ENCODE data around the gene APOF. TPM values are rescaled to one million over a fixed set of nuclear protein-coding genes. Genes with fewer than 3 reads are reported as not detected.

APOF gene
- total and polyA plus RNA-seq, 2 of the 13 experiments (the other 11 are each of a cell fraction or from before 2014, with no cell fraction given) = 3.3 to 23.9 TPM

GRCh38 chr12:56333679-56334489 lies 28.8 kb downstream of the APOF start, which contains the start of gene PAN2 (continued):
- TF ChIP-seq ZNF687 (CRISPR knock-in tag; IDR thresholded peaks at IDR 0.05) = peak; percentile 89
- TF ChIP-seq CREB1 (IDR thresholded peaks at IDR 0.05) = peak; percentile 81
- peak; percentile 96 for TF ChIP-seq CREB1 (CRISPR knock-in tag; IDR thresholded peaks at IDR 0.05)
- TF ChIP-seq, protein P1, sequence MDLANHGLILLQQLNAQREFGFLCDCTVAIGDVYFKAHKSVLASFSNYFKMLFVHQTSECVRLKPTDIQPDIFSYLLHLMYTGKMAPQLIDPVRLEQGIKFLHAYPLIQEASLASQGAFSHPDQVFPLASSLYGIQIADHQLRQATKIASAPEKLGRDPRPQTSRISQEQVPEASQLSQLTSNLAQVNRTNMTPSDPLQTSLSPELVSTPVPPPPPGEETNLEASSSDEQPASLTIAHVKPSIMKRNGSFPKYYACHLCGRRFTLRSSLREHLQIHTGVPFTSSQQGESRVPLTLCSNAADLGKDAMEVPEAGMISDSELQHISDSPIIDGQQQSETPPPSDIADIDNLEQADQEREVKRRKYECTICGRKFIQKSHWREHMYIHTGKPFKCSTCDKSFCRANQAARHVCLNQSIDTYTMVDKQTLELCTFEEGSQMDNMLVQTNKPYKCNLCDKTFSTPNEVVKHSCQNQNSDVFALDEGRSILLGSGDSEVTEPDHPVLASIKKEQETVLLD (CRISPR knock-in tag; IDR thresholded peaks at IDR 0.05; ENCODE audit: low read depth) = no peak
- peak; percentile 33; the same call in 1 of the 2 replicates for TF ChIP-seq CBFB (CRISPR knock-in tag; IDR thresholded peaks at IDR 0.05)
- peak; percentile 85 for TF ChIP-seq GMEB2 (CRISPR knock-in tag; IDR thresholded peaks at IDR 0.05; ENCODE audit: low read depth)
- no peak for TF ChIP-seq ZNF20 (CRISPR knock-in tag; IDR thresholded peaks at IDR 0.05)
- TF ChIP-seq, protein P2, sequence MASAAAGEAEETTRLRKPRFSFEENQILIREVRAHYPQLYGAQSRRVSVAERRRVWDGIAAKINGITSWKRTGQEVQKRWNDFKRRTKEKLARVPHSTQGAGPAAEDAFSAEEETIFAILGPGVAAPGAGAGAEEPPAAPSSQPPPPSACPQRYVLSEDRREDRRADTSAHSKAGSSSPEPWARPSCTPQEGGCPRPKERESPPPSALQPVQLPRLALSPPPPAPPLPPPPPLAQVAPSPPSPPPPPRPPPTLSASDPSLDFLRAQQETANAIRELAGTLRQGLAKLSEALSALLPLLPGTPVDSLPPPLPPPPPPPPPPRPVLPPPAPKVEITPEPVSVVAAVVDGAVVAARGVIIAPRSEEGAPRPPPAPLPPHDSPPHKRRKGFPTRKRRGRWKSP (CRISPR knock-in tag; IDR thresholded peaks at IDR 0.05) = peak; percentile 47; the same call in 1 of the 2 replicates
- TF ChIP-seq, protein P3, sequence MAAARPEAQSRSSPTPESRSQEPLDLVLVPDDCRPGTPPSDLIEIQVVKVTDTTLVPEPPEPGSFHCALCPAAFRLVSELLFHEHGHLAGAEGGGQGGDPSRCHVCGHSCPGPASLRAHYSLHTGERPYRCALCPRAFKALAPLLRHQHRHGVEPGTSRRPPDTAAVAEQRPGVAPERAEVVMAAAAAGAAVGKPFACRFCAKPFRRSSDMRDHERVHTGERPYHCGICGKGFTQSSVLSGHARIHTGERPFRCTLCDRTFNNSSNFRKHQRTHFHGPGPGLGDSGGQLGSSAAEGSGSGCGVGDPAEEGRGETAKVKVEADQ (CRISPR knock-in tag; IDR thresholded peaks at IDR 0.05; ENCODE audit: borderline replicate concordance) = 0 out of 2 replicates have a peak, but pooled peaks have one; percentile 62
- no peak for TF ChIP-seq ZNF232 (CRISPR knock-in tag; IDR thresholded peaks at IDR 0.05; ENCODE audit: borderline replicate concordance)
- TF ChIP-seq ZNF605 (CRISPR knock-in tag; IDR thresholded peaks at IDR 0.05) = no peak; the same call in 1 of the 2 replicates
- 0 out of 2 replicates have a peak, but pooled peaks have one; percentile 54 for TF ChIP-seq ZNF737 (CRISPR knock-in tag; IDR thresholded peaks at IDR 0.05; ENCODE audit: borderline replicate concordance)
- TF ChIP-seq MXI1 (IDR thresholded peaks at IDR 0.05; ENCODE audit: borderline replicate concordance, low read depth, low read length) = no peak; the same call in 2 of the 3 replicates
- no peak for TF ChIP-seq PCBP2 (optimal IDR thresholded peaks at IDR 0.05; ENCODE audit: low read depth, low read length, poor library complexity, severe bottlenecking)
- TF ChIP-seq MED8 (CRISPR knock-in tag; IDR thresholded peaks at IDR 0.05; ENCODE audit: insufficient replicate concordance) = no peak
- no peak for TF ChIP-seq ZNF333 (CRISPR knock-in tag; IDR thresholded peaks at IDR 0.05; ENCODE audit: borderline replicate concordance)
- TF ChIP-seq, protein P4, sequence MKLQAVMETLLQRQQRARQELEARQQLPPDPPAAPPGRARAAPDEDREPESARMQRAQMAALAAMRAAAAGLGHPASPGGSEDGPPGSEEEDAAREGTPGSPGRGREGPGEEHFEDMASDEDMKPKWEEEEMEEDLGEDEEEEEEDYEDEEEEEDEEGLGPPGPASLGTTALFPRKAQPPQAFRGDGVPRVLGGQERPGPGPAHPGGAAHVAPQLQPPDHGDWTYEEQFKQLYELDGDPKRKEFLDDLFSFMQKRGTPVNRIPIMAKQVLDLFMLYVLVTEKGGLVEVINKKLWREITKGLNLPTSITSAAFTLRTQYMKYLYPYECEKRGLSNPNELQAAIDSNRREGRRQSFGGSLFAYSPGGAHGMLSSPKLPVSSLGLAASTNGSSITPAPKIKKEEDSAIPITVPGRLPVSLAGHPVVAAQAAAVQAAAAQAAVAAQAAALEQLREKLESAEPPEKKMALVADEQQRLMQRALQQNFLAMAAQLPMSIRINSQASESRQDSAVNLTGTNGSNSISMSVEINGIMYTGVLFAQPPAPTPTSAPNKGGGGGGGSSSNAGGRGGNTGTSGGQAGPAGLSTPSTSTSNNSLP (IDR thresholded peaks at IDR 0.05; ENCODE audit: low read depth, low read length) = peak; percentile 4; the same call in 1 of the 2 replicates
